H9 (cell line): ENCODE measurements around the gene TGM3. TPM values are rescaled to one million over a fixed set of nuclear protein-coding genes. Genes with fewer than 3 reads are reported as not detected.
A peak's percentile ranks its signal among the peaks of the same experiment; 100 is the strongest.

ENCODE experiments used
- DNase-seq: peaks from one replicate; pipeline ENCODE4 v3.0.0-alpha.2; 2017
- H2AFZ ChIP-seq: one replicate; pipeline ENCODE4 v1.6.1; 2013; ENCODE audit warnings: mild to moderate bottlenecking, low read length, control low read depth, moderate library complexity
- H2AK5ac ChIP-seq: 2 replicates; pipeline ENCODE4 v1.6.1; 2013; ENCODE audit warnings: low read length, control low read depth, mixed read lengths; ENCODE audit not compliant: insufficient read length
- H2BK120ac ChIP-seq: one replicate; pipeline ENCODE4 v1.6.1; 2013; ENCODE audit warnings: low read depth, mild to moderate bottlenecking, low read length, control low read depth, inconsistent platforms; ENCODE audit not compliant: poor library complexity, severe bottlenecking
- H2BK12ac ChIP-seq: 2 replicates; pipeline ENCODE4 v1.6.1; 2013; ENCODE audit warnings: low read length, control low read depth, mixed read lengths, low read depth; ENCODE audit not compliant: insufficient read length
- H2BK15ac ChIP-seq: 2 replicates; pipeline ENCODE4 v1.6.1; 2013; ENCODE audit warnings: low read depth, low read length, control low read depth
- H2BK20ac ChIP-seq: one replicate; pipeline ENCODE4 v1.6.1; 2013; ENCODE audit warnings: low read depth, mild to moderate bottlenecking, low read length, control low read depth, inconsistent platforms; ENCODE audit not compliant: poor library complexity, severe bottlenecking
- H2BK5ac ChIP-seq: 2 replicates; pipeline ENCODE4 v1.6.1; 2013; ENCODE audit warnings: low read length, control low read depth, mixed read lengths; ENCODE audit not compliant: insufficient read length
- H3K14ac ChIP-seq: 2 replicates; pipeline ENCODE4 v1.6.1; 2013; ENCODE audit warnings: low read length, control low read depth; ENCODE audit not compliant: insufficient read depth
- H3K18ac ChIP-seq: 2 replicates; pipeline ENCODE4 v1.6.1; 2013; ENCODE audit warnings: low read depth, mild to moderate bottlenecking, mixed read lengths, low read length, control low read depth; ENCODE audit not compliant: insufficient read length
- H3K23ac ChIP-seq: 2 replicates; pipeline ENCODE4 v1.6.1; 2013; ENCODE audit warnings: low read length, control low read depth, mixed read lengths, low read depth; ENCODE audit not compliant: insufficient read length
- H3K23me2 ChIP-seq: 2 replicates; pipeline ENCODE4 v1.6.1; 2013; ENCODE audit warnings: low read depth, mild to moderate bottlenecking, mixed read lengths, low read length, control low read depth; ENCODE audit not compliant: insufficient read length, poor library complexity, severe bottlenecking
- H3K27ac ChIP-seq: 2 replicates; pipeline ENCODE4 v1.5.1; 2013; ENCODE audit warnings: low read length, control low read depth, mixed read lengths, low read depth; ENCODE audit not compliant: insufficient read length
- H3K27me3 ChIP-seq: 2 replicates; pipeline ENCODE4 v1.6.1; 2013; ENCODE audit warnings: low read length, control low read depth, inconsistent platforms; ENCODE audit not compliant: insufficient read depth
- H3K4ac ChIP-seq: 2 replicates; pipeline ENCODE4 v1.6.1; 2013; ENCODE audit warnings: low read depth, mild to moderate bottlenecking, control low read depth, inconsistent platforms, low read length, moderate library complexity
- H3K4me1 ChIP-seq: 2 replicates; pipeline ENCODE4 v1.6.1; 2013; ENCODE audit warnings: low read length, control low read depth, inconsistent platforms; ENCODE audit not compliant: insufficient read depth
- H3K4me2 ChIP-seq: 2 replicates; pipeline ENCODE4 v1.6.1; 2013; ENCODE audit warnings: low read length, control low read depth, mixed read lengths; ENCODE audit not compliant: insufficient read length, insufficient read depth
- H3K56ac ChIP-seq: 2 replicates; pipeline ENCODE4 v1.6.1; 2013; ENCODE audit warnings: low read depth, mild to moderate bottlenecking, mixed read lengths, low read length, control low read depth; ENCODE audit not compliant: insufficient read length
- H3K79me1 ChIP-seq: 2 replicates; pipeline ENCODE4 v1.6.1; 2013; ENCODE audit warnings: low read depth, mild to moderate bottlenecking, moderate library complexity, low read length, control low read depth, inconsistent platforms; ENCODE audit not compliant: insufficient read depth, poor library complexity, severe bottlenecking
- H3K79me2 ChIP-seq: 2 replicates; pipeline ENCODE4 v1.6.1; 2013; ENCODE audit warnings: low read length, control low read depth, inconsistent platforms; ENCODE audit not compliant: insufficient read depth
- H3K9ac ChIP-seq: 2 replicates; pipeline ENCODE4 v1.6.1; 2013; ENCODE audit warnings: low read length, control low read depth, mixed read lengths; ENCODE audit not compliant: insufficient read length; ENCODE audit errors: extremely low read depth
- H3K9me3 ChIP-seq: one replicate; pipeline ENCODE4 v1.6.1; 2013; ENCODE audit warnings: low read depth, low read length, inconsistent platforms; ENCODE audit not compliant: control insufficient read depth
- H3T11ph ChIP-seq: one replicate; pipeline ENCODE4 v1.6.1; 2013; ENCODE audit warnings: mild to moderate bottlenecking, low read length, control low read depth, inconsistent platforms
- H4K20me1 ChIP-seq: one replicate; pipeline ENCODE4 v1.6.1; 2013; ENCODE audit not compliant: control insufficient read depth, insufficient read length, insufficient read depth
- H4K5ac ChIP-seq: 2 replicates; pipeline ENCODE4 v1.6.1; 2013; ENCODE audit warnings: low read depth, mild to moderate bottlenecking, mixed read lengths, low read length, control low read depth; ENCODE audit not compliant: insufficient read length
- H4K8ac ChIP-seq: replicated peaks from 2 replicates; pipeline ENCODE4 v1.6.1; 2013; ENCODE audit warnings: low read length, control low read depth, mixed read lengths, low read depth; ENCODE audit not compliant: insufficient read length
- H4K91ac ChIP-seq: 2 replicates; pipeline ENCODE4 v1.6.1; 2013; ENCODE audit warnings: low read depth, mild to moderate bottlenecking, moderate library complexity, mixed read lengths, low read length, control low read depth; ENCODE audit not compliant: insufficient read length
- H3K27ac Mint-ChIP-seq, 3 experiments: 2 replicates in 2 of 3; 3 replicates in 1 of 3; pipeline ENCODE4 v1.8.0; 2020 to 2021; ENCODE audit warnings: mixed read lengths in 3 of 3, mild to moderate bottlenecking in 1 of 3, moderate library complexity in 1 of 3
- H3K27me3 Mint-ChIP-seq: 2 replicates; pipeline ENCODE4 v1.8.0; 2021; ENCODE audit warnings: low read depth, mild to moderate bottlenecking, moderate library complexity, mixed read lengths
- H3K36me3 Mint-ChIP-seq, 3 experiments: 2 replicates in 2 of 3; 3 replicates in 1 of 3; pipeline ENCODE4 v1.8.0; 2020 to 2021; ENCODE audit warnings: low read depth in 3 of 3, mixed read lengths in 3 of 3; ENCODE audit not compliant: insufficient read depth in 1 of 3
- H3K4me1 Mint-ChIP-seq, 2 experiments: 2 replicates each; pipeline ENCODE4 v1.8.0; 2020; ENCODE audit warnings: mixed read lengths in 2 of 2
- H3K4me3 Mint-ChIP-seq, 2 experiments: 2 replicates in 1 of 2; 3 replicates in 1 of 2; pipeline ENCODE4 v1.8.0; 2020 to 2021; ENCODE audit warnings: mild to moderate bottlenecking in 2 of 2, mixed read lengths in 2 of 2, moderate library complexity in 1 of 2
- H3K9me3 Mint-ChIP-seq, 2 experiments: 2 replicates in 1 of 2; 3 replicates in 1 of 2; pipeline ENCODE4 v1.8.0; 2020; ENCODE audit warnings: mild to moderate bottlenecking in 2 of 2, mixed read lengths in 2 of 2, moderate library complexity in 1 of 2
- CTCF ChIP-seq: fragments of 200-600 bp; sonication (generic); conservative IDR thresholded peaks from 3 replicates; pipeline ENCODE4 v1.8.0; 2021; ENCODE audit warnings: antibody characterized with exemption, mild to moderate bottlenecking
- WGBS: extraction: QIAGEN DNeasy Blood & Tissue Kit; methylation state at CpG from one replicate; pipeline ENCODE4 v1.1.7; 2013; ENCODE audit warnings: missing lambda C conversion rate, low lambda C conversion rate, mixed read lengths; ENCODE audit not compliant: insufficient read length; ENCODE audit errors: extremely low coverage; 5-methylcytosine and 5-hydroxymethylcytosine counted together
- total RNA-seq: library from RNA; stranded (reverse); gene quantifications from 2 replicates; pipeline ENCODE4 v1.2.1, GENCODE V29; 2021

The TGM3 gene
- total RNA-seq, 1 experiment from 2014 or later: not detected

GRCh38 chr20:2386516-2387179 lies 90.8 kb downstream of the TGM3 start:
- no peak overlapping the region for H3K56ac ChIP-seq
- Mint-ChIP-seq H3K9me3 (no peaks in the 10 kb centered on the region; a peak in 2 of 5 replicates), H3K4me1 (no peaks in the 10 kb centered on the region), H3K36me3 (no peaks in the 10 kb centered on the region), H3K27me3 (peaks cover 5% of the 10 kb centered on the region), H3K27ac (peak overlapping the region in 1 of 3 experiments; percentile 86; a peak in 1 of 7 replicates), H3K4me3 (no peak overlapping the region)
- no peak for TF ChIP-seq CTCF
- no peak overlapping the region for H2AFZ ChIP-seq
- H3K4me2 ChIP-seq: no peak overlapping the region
- H3K9me3 ChIP-seq: no peaks in the 10 kb centered on the region
- no peak overlapping the region for H2BK120ac ChIP-seq
- H3K23ac ChIP-seq: no peak overlapping the region
- no peak overlapping the region for H3T11ph ChIP-seq
- no peak overlapping the region for H2AK5ac ChIP-seq
- DNase-seq: no peak
- H3K14ac ChIP-seq: no peak overlapping the region
- H4K91ac ChIP-seq: no peak overlapping the region
- no peak overlapping the region for H2BK5ac ChIP-seq
- no peaks in the 10 kb centered on the region for H4K20me1 ChIP-seq
- H3K4ac ChIP-seq: no peak overlapping the region
- no peak overlapping the region for H4K8ac ChIP-seq
- no peaks in the 10 kb centered on the region for H3K79me2 ChIP-seq
- no peak overlapping the region for H4K5ac ChIP-seq
- H3K27ac ChIP-seq: no peak overlapping the region
- H2BK15ac ChIP-seq: no peak overlapping the region
- no CpG with 5 or more reads among the region's 5 CpGs for WGBS
- no peaks in the 10 kb centered on the region for H3K27me3 ChIP-seq
- H3K18ac ChIP-seq: no peak overlapping the region
- no peaks in the 10 kb centered on the region for H3K4me1 ChIP-seq
- H3K79me1 ChIP-seq: no peaks in the 10 kb centered on the region
- no peaks in the 10 kb centered on the region for H3K23me2 ChIP-seq
- no peak overlapping the region for H2BK20ac ChIP-seq
- no peak overlapping the region for H2BK12ac ChIP-seq
- no peak overlapping the region for H3K9ac ChIP-seq
